ENCODE results near the gene STYXL1.

STYXL1 gene

GRCh38 chr7:75966190-75966961 lies 81.4 kb downstream of the STYXL1 start:
- H3K4me3 ChIP-seq (ENCODE audit: low read depth, low read length) = no peak overlapping the region
- peak; percentile 56 for DNase-seq (ENCODE audit: low read depth)

- no peak overlapping the region for H3K4me3 ChIP-seq (ENCODE audit: low read depth, low read length)
- DNase-seq (ENCODE audit: low read depth) = no peak
Observed at GRCh38 chr7:75965617-75966016, 82.2 kb downstream of the STYXL1 start.

DNA sequence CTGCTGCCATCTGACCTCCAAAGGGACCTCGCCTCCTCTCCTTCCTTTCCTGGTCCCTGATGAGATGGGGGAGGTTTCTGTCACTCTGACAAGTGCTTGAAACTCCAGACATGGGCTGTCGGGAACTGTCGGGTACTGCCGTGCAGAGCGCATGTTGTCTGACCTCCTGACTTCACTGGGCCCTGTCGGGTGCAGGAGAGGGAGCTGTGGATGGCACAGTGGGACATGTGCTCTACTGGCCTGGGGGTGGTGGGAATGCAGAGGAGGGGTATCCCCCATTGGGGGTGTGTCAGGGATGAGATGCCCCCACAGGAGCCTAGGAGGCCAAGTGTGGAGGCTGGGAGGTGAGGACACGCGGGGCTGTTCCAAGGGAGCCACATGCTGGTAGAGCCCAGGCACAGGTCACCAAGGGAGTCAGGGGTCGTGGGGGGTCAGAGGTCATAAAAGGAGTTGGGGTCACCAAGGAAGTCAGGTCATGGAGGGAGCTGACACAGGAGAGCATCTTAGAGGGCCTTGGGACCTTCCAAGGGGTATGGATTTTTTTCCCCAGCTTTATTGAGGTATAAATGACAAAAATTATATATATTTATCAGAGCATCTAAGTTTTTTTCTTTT lies 84.3 kb downstream of the STYXL1 start:
- no peak for DNase-seq (ENCODE audit: low read depth)
- no peak overlapping the region for H3K4me3 ChIP-seq (ENCODE audit: low read depth, low read length)

DNA sequence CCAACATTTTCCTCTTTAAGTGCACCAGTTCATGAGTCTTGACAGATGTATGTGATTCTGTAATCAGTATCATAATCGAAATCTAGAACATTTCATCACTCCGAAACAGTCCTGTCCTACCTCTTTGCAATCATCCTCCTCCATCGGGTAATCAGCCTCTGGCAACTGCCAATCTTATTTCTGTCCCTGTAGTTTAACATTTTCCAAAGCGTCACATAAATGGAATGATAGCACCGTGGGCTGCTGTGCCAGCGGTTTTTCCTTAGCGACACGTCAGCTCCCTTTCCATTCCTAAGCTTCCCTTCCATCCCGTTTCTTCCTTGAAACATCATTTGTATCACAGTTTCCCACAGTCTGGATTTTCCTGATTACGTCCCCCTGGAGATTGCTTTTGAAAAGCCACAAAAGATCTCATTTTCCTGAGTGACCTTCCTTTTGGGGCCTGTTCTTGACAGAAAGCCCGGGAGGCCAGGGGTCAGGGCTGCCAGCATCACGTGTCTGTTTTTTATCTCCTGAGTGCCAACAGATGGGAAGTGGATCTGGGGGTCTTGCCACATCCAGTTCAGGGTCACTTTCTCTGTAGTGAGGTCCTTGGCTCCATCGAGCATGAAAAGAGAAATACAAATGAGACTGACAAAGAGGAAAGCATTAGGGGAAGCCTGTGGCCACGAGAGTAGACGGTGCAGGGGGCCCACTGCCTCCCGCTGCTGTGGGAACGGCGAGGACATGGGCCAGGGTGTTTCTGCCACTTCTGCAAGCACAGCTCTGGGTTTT lies 85.0 kb downstream of the STYXL1 start:
- H3K4me3 ChIP-seq (ENCODE audit: low read depth, low read length) = no peak overlapping the region
- no peak for DNase-seq (ENCODE audit: low read depth)

GRCh38 chr7:75961218-75961617 lies 86.6 kb downstream of the STYXL1 start:
- DNase-seq (ENCODE audit: low read depth) = no peak
- H3K4me3 ChIP-seq (ENCODE audit: low read depth, low read length) = no peak overlapping the region

GRCh38 chr7:75960372-75960771 lies 87.4 kb downstream of the STYXL1 start:
- no peak for DNase-seq (ENCODE audit: low read depth)
- H3K4me3 ChIP-seq (ENCODE audit: low read depth, low read length) = no peak overlapping the region

DNA sequence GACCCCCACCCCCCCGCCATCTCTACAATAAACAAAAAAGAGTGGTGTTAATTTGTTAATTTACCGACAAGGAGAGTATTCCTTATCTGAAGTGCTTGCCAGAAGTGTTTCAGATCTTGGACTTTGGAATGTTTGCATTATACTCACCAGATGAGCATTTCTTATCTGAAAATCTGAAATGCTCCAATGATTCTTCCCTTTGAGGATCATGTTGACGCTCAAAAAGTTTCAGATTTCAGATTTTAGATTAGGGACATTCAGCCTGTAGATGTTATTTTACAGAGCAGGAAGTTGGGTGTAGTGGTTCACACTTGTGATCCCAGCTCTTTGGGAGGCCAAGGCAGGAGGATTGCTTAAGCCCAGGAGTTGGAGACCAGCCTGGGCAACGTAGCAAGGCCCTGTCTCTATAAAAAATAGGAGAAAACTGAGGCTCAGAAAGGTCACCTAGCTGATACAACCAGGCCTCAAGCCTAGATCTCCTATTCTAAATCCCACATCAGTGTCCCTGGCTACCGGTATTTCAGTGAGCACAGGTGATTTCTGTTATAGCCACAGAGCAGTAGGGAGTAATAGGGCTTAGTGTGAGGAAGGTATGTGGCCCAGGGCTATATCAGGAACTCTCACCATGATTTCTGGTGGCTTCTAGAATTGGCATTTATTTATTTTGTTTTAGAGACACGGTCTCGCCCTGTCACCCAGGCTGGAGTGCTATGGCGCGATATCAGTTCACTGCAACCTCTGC lies 88.8 kb downstream of the STYXL1 start:
- no peak for DNase-seq (ENCODE audit: low read depth)
- no peak overlapping the region for H3K4me3 ChIP-seq (ENCODE audit: low read depth, low read length)

- no peak overlapping the region for H3K4me3 ChIP-seq (ENCODE audit: low read depth, low read length)
- no peak for DNase-seq (ENCODE audit: low read depth)
Observed at GRCh38 chr7:75957021-75957736, 90.6 kb downstream of the STYXL1 start.

DNA sequence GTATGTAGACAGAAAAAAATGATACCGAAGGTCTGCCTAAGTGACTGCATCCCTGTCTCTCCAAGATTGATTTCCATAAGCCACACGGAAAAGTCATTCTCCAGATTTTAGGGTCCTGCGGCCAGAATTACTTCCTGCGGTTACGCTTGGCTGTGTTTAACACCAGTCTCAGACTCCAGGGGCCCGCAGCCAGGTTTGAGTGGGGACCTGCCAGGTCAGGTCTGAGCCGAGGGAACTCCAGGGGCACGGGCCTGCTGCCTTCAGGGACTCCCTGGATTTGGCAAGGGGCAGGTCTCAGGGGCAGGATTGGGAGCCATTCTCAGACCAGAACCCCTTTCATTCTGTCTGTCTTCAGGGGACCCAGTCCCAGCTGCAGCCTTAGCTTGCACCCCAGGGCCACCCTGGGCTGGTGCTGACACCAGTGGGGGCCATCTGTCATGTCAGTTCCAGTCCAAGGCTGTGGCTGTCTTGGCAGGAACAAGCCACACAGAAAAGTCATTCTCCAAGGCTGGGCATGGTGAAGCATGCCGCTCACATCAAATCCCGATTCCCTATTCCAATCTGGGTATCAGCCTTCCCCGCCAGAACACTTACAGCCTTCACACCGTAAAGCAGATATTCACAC lies 92.4 kb downstream of the STYXL1 start:
- DNase-seq (ENCODE audit: low read depth) = no peak
- no peak overlapping the region for H3K4me3 ChIP-seq (ENCODE audit: low read depth, low read length)

- H3K4me3 ChIP-seq (ENCODE audit: low read depth, low read length) = no peak overlapping the region
- no peak for DNase-seq (ENCODE audit: low read depth)
Observed at GRCh38 chr7:75953931-75954330, 93.9 kb downstream of the STYXL1 start.

DNA sequence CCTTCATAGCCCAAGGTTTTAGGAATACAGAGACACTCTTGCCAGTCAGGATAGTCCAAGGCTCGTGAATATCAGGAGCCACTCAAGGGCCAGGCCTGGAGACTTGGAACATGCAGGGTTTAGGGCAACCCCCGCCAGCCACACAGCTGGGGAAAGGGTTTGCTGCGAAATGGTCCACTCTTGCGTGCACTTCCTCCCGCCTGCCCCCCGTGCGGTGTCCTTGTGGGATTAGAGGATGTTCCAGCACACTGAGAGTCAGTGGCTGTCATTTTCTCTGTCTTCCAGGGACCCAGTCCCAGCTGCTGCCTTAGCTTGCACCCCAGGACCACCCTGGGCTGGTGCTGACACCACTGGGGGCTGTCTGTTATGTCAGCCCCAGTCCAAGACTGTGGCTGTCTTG lies 94.4 kb downstream of the STYXL1 start:
- no peak for DNase-seq (ENCODE audit: low read depth)
- no peak overlapping the region for H3K4me3 ChIP-seq (ENCODE audit: low read depth, low read length)

DNA sequence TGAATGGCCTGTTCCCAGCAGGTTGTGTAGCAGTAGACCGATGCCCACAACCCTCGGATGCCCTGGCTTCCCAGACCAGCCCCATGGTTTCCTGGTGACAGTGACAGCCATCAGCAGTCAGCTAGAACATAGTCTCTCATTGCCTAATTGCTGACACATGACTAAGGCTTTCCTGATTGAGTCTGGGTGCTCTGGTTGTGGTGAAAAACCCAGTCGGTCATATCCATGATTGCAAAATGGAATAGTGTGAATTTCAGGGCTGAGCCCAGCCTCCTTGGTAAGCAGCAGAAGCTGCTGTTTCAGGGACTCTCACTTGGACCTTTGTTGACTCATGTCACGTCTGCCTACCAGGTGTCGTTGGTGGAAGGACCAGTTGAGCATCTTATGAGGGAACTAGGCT lies 96.3 kb downstream of the STYXL1 start:
- no peak overlapping the region for H3K4me3 ChIP-seq (ENCODE audit: low read depth, low read length)
- no peak for DNase-seq (ENCODE audit: low read depth)

- DNase-seq (ENCODE audit: low read depth) = no peak
- no peak overlapping the region for H3K4me3 ChIP-seq (ENCODE audit: low read depth, low read length)
Observed at GRCh38 chr7:75950111-75950681, 97.6 kb downstream of the STYXL1 start.

- no peak for DNase-seq (ENCODE audit: low read depth)
- no peak overlapping the region for H3K4me3 ChIP-seq (ENCODE audit: low read depth, low read length)
Observed at GRCh38 chr7:75948179-75948578, 99.6 kb downstream of the STYXL1 start.
